Measurements from ENCODE around the gene AJAP1. TPM values are rescaled to one million over a fixed set of nuclear protein-coding genes. Genes with fewer than 3 reads are reported as not detected.

The AJAP1 gene
- total RNA-seq, 3 donors from 2014 or later: 0.09 to 1.1 (median 0.17) TPM

- ATAC-seq: no peak
- H3K36me3 ChIP-seq (ENCODE audit: low read depth): no peaks in the 10 kb centered on the region
- intact Hi-C loops (cut with DNase I, micrococcal nuclease): no loop called here
- H3K4me1 ChIP-seq (ENCODE audit: low read depth): no peaks in the 10 kb centered on the region
- no peak for DNase-seq
- no peaks in the 10 kb centered on the region for H3K9me3 ChIP-seq
- TF ChIP-seq CTCF (IDR thresholded peaks at IDR 0.05): no peak
- H3K4me3 ChIP-seq: no peak overlapping the region
These were observed 127.2 kb downstream of the AJAP1 start for GRCh38 chr1:4781646-4782045.

GRCh38 chr1:4784761-4785160 is 130.4 kb downstream of the AJAP1 start:
- no peak for ATAC-seq
- Histone ChIP-seq H3K4me3 (no peak overlapping the region), H3K36me3 (ENCODE audit: low read depth) (no peaks in the 10 kb centered on the region), H3K4me1 (ENCODE audit: low read depth) (no peaks in the 10 kb centered on the region), H3K9me3 (no peaks in the 10 kb centered on the region)
- DNase-seq: no peak
- no peak for TF ChIP-seq CTCF (IDR thresholded peaks at IDR 0.05)
- intact Hi-C loops (cut with DNase I, micrococcal nuclease): no loop called here

- ATAC-seq (no peak), DNase-seq (no peak)
- no peak for TF ChIP-seq CTCF (IDR thresholded peaks at IDR 0.05)
- H3K4me3 ChIP-seq: no peak overlapping the region
- H3K4me1 ChIP-seq (ENCODE audit: low read depth): no peaks in the 10 kb centered on the region
- H3K36me3 ChIP-seq (ENCODE audit: low read depth): no peaks in the 10 kb centered on the region
- H3K9me3 ChIP-seq: no peaks in the 10 kb centered on the region
- intact Hi-C loops (cut with DNase I, micrococcal nuclease): no loop called here
These were observed 131.6 kb downstream of the AJAP1 start for GRCh38 chr1:4786055-4786454.

- no peaks in the 10 kb centered on the region for H3K36me3 ChIP-seq (ENCODE audit: low read depth)
- ATAC-seq: no peak
- no peaks in the 10 kb centered on the region for H3K9me3 ChIP-seq
These were observed 133.1 kb downstream of the AJAP1 start for GRCh38 chr1:4787551-4787950.

GRCh38 chr1:4792565-4792964 is 138.2 kb downstream of the AJAP1 start:
- ATAC-seq (no peak), DNase-seq (no peak)
- intact Hi-C loops (cut with DNase I, micrococcal nuclease): no loop called here
- H3K4me3 ChIP-seq: no peak overlapping the region
- H3K9me3 ChIP-seq: no peaks in the 10 kb centered on the region
- no peak for TF ChIP-seq CTCF (IDR thresholded peaks at IDR 0.05)
- no peaks in the 10 kb centered on the region for H3K4me1 ChIP-seq (ENCODE audit: low read depth)
- no peaks in the 10 kb centered on the region for H3K36me3 ChIP-seq (ENCODE audit: low read depth)

More at GRCh38 chr1:4787551-4787950, 133.1 kb downstream of the AJAP1 start:
- intact Hi-C loops (cut with DNase I, micrococcal nuclease): no loop called here
- no peak for DNase-seq
- Histone ChIP-seq H3K4me1 (ENCODE audit: low read depth) (no peaks in the 10 kb centered on the region), H3K4me3 (no peak overlapping the region)
- TF ChIP-seq CTCF (IDR thresholded peaks at IDR 0.05): no peak
